GM19463 (cell line): ENCODE results near the gene RRAGC.
"Not testable (repeated sequence)": the region's sequence is repeated elsewhere in the genome, so short reads cannot be mapped to it uniquely, and the experiment has no call there.

Source experiments
- ATAC-seq: cut with Tn5 transposase; IDR thresholded peaks from one replicate; pipeline ENCODE4 v1.9.1; 2021; ENCODE audit warnings: mild to moderate bottlenecking, moderate library complexity; ENCODE audit not compliant: unreplicated experiment

RRAGC gene

DNA sequence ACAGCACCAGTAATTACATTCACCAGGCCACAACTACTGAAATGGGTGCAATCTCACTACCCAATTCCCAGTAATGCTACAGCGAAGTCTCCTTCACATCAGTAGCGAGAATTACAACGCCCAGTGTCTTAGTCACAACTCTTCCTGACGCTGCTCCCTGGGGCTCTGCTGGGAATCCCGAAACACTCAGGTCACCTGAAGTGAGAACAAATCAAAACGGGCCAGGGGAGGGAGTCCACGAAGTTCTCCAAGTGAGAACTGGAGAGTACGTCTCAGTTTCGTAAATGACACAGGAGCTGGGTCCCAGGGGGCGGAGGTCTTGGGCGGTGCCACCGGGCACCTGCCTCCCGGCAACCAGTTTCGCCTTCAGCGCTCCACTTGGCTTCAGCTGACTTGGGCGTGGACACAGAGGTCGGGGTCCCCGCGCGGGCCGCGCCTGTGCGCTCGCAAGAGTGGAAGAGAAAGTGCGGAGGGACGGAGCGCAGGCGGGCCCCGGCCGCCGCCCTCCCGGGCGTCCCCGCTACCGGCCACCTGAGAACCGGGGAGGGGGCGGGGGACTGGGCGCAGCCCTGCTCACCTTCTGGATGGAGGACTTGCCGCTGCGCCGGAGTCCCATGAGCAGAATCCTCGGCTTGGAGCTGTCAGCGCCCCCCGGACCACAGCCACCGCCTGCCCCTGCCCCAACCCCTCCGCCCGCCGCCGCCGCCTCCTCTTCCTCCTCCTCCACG is 575 bp downstream of the RRAGC start:
- ATAC-seq, result peak; percentile 31

DNA sequence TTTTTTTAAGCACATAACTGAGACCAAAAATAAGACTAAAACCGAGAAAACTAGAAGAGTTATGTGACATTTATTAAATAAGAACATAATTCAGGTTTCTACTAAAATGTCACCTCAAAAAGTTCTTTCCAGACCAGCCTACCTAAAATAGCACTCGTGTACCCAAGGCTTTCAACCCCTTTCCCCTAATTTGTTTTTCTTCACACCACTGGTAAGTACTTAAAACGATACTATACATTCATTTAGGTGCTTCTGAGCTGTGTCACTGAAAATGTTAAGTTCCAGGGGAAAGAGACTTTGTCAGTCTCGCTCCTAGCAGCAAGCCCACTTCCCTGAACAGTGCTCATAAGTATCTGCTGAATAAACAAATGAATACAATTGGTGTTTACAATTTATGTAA is 6.8 kb downstream of the RRAGC start:
- ATAC-seq, result no peak

GRCh38 chr1:38848071-38848470 is 11.5 kb downstream of the RRAGC start:
- ATAC-seq, result no peak

DNA sequence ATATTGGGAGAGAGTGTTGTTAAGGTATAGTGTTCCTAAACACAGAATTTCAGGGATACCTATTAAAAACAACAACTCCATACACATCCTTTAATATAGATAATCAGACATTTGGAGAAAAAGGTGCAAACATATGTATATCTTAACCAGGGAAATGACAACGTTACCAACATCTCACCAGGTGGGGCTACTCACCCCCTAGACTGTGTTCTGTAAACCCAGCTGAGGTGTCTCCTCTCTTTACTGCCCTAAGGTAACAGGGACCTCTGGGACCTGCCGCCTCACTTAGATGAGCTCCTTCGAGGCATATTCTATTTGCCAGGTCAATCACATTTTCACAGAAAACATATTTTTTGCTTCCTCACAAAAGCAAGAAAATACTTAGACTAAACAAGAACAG is 13.4 kb downstream of the RRAGC start:
- ATAC-seq, result no peak

- not testable (repeated sequence) for ATAC-seq
These were observed 14.5 kb downstream of the RRAGC start for GRCh38 chr1:38845088-38845487.

DNA sequence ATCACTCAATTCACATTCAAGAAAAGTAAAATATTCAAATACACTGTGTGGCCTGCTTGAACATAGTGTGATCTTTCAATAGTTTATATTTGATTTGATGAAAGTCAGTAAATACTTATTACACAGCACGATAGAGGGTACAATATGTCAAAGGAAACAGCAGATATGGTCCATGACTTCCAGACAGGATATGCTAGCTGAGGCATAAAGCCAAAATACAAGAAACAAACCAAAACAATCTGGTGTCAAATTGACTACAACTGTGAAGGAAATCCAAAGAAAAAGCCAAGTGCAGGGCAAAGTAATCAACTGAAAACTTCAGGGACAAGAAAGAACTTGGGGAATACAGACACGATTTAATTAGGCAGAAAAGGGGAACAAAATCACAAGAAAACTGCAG is 19.3 kb downstream of the RRAGC start:
- no peak for ATAC-seq

DNA sequence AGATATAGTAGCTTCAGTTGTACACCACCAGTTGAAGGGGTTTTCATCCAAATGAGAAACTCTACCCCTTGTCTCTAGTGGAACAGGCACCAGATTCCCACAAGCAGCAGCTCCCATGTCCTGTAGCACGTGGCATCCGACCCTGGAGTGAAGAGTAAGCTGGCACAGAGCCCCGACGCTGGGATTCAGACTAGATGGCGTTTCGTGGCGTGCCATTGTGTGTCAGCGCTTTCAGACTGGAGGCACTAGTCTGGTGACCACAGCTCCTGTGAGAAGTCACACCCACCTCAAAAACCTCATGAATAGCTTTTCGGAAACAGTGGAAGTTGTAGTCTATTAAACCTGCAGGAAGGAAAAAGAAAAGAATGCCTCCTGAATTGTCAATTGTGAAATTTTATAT is 20.2 kb downstream of the RRAGC start:
- no peak for ATAC-seq

DNA sequence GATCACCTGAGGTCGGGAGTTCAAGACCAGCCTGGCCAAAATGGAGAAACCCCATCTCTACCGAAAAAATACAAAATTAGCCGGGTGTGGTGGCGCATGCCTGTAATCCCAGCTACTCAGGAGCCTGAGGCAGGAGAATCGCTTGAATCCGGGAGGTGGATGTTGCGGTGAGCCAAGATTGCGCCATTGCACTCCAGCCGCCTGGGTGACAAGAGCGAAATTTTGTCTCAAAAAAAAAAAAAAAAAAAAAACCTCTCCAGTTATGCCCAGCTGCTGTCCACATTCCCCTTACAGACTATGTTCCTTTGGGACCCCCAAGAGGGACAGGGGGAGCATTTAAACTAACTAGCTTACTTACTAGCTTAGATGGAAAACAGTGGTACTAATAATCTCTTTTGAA is 23.3 kb downstream of the RRAGC start:
- not testable (repeated sequence) for ATAC-seq

- ATAC-seq, result no peak
These were observed 24.4 kb downstream of the RRAGC start for GRCh38 chr1:38834937-38835827.

- ATAC-seq, result no peak
These were observed 25.3 kb downstream of the RRAGC start for GRCh38 chr1:38834221-38834782.

- ATAC-seq, result no peak
These were observed 26.4 kb downstream of the RRAGC start for GRCh38 chr1:38833146-38833545.

- no peak for ATAC-seq
These were observed 27.2 kb downstream of the RRAGC start for GRCh38 chr1:38832370-38832734.

DNA sequence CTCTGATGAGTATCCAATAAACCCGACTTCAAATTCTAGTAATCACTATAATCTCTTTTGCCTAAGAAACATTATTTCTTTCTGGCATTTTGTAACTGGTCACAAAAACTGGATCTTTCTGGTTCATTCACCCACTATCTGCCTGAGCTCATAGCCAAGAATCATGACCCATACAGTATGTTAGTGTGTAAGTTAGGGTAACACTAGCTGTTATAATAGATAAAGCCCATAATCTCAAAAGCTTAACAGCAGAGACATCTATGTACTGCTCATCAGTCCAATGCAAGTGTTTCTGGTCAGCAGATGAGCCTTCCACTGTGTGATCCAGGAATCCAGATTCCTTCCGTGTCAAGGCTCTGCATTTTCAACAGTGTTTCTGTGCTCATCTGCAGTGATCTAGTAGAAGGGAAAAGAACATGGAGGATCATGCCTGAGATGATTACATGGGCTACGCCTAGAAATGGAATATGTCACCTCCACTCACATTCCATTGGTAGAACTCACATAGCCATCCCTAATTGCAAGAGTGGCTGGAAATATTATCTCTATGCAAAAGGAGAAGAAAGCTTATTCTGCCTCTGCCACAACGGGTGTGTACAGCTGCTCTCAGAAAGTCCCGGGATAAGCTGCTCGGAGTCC is 27.7 kb downstream of the RRAGC start:
- no peak for ATAC-seq

GRCh38 chr1:38829368-38829767 is 30.2 kb downstream of the RRAGC start:
- no peak for ATAC-seq

DNA sequence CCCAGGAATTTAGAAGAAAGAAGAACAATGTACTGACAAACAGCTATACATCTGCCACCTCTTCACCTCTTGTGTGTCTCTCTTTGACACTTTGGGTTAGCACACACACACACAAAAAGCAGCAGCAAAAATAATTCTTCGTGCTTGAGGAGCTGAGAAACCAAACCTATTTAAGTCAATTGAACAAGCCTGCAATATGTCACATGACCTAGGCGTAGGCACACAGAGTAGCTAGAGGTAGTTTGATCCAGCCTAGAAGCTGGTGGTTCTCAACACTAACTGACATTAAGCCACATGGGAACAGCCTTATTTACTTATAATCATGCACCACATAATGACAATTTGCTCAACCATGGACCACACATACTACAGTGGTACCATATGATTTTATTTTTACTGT is 32.3 kb downstream of the RRAGC start:
- ATAC-seq, result no peak

- no peak for ATAC-seq
These were observed 32.7 kb downstream of the RRAGC start for GRCh38 chr1:38826886-38827285.

DNA sequence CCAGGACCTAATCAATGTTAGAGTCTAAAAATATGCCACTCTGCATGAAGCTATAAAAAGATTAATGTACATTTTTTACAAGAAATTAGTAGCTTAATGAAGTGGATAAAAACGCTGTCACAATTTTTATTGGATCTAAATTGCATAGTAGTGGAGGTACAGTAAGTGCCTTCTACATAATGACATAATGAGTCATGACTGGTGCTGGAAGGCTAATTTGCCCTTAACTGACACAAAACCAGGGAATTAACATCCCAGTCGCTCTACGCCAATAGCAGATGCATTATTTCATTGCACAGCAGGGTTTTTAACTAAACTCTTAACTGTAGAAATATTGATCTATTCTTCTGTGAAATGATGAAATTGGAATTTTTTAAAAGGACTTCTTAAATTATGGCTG is 33.3 kb downstream of the RRAGC start:
- no peak for ATAC-seq

- no peak for ATAC-seq
These were observed 38.7 kb downstream of the RRAGC start for GRCh38 chr1:38820860-38821259.

- ATAC-seq, result no peak
These were observed 40.1 kb downstream of the RRAGC start for GRCh38 chr1:38819516-38819915.

DNA sequence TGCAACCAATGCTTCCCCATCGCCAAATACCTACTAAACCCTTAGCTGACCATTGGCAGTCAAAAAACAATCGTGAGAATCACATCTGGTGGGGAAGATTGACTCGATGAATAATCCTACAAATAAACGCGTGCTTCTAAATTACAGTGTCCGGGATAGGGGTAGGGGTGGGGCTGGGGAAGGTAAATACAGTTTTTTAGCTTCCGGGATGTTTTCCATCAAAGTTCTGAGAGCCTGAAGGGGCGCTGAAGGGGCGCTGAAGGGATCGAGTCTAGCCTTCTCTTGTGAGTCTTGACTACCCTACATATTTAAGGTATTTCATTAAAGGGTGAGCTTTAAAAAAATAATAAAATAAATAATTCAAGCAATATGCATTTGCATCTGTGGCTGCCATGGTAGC is 40.5 kb downstream of the RRAGC start:
- no peak for ATAC-seq

DNA sequence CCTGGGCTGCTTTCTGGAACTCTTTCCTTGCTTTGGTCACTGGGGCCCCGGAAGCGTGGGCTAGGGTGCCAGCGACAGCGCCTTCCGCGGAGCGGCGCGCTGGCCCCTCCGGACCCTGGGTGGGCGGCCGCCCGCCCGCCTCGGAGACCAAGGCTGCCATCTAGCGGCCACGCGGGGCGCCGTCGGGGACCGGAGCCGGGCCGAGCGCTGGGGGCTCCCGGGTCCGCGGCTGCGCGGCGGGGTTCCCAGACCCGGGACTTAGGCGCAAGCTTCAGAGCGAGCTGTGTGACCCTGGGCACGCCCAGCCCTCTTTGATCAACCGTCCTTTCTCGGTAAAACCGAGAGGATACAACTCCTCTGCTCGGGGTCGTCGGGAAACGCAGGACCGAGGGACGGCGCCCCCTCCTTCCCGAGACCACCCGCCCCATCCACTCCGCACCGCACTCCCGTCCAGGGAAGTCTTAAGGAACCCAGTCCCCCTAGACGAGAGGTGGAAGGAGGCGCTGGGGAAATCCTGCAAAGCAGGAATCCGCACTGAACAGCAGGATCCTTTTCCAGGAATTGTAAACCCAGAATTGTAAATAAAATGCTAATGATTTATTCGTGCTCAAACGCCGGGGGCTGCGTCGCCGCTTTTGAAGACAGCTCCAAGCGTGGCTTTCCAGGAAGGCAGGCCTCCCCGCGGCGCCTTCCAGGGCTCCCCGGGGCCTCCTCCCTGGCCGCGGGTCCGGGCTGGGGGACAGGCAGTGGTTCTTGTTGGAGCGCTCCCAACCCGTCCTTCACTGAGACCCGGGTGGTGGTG is 41.2 kb downstream of the RRAGC start:
- no peak for ATAC-seq
